KMS-11 (cell line): Measurements from ENCODE around the gene RGSL1.

Experiments
- H2AFZ ChIP-seq: fragments of 200-600 bp; sonication (generic); 2 replicates; pipeline ENCODE4 v1.6.1; 2016; ENCODE audit warnings: antibody characterized with exemption, mixed run types, low read depth
- H3K27ac ChIP-seq: fragments of 200-600 bp; sonication (generic); 2 replicates; pipeline ENCODE4 v1.6.1; 2016; ENCODE audit warnings: mild to moderate bottlenecking, mixed run types
- H3K27me3 ChIP-seq: fragments of 200-600 bp; sonication (generic); 2 replicates; pipeline ENCODE4 v1.6.1; 2017; ENCODE audit warnings: mild to moderate bottlenecking, low read depth, mixed run types, moderate library complexity; ENCODE audit not compliant: insufficient read depth
- H3K36me3 ChIP-seq: fragments of 200-600 bp; sonication (generic); 2 replicates; pipeline ENCODE4 v1.6.1; 2017; ENCODE audit warnings: mild to moderate bottlenecking, mixed run types; ENCODE audit not compliant: insufficient read depth
- H3K4me1 ChIP-seq: fragments of 200-600 bp; sonication (generic); 2 replicates; pipeline ENCODE4 v1.6.1; 2016; ENCODE audit warnings: mild to moderate bottlenecking, low read depth, mixed run types; ENCODE audit not compliant: poor library complexity, severe bottlenecking
- H3K4me2 ChIP-seq: fragments of 200-600 bp; sonication (generic); 2 replicates; pipeline ENCODE4 v1.7.0; 2016; ENCODE audit warnings: mild to moderate bottlenecking, mixed run types
- H3K4me3 ChIP-seq: fragments of 200-600 bp; sonication (generic); IDR thresholded peaks from 2 replicates; pipeline ENCODE4 v1.6.1; 2017; ENCODE audit warnings: low read depth, low read length, mixed read lengths; ENCODE audit not compliant: insufficient read depth
- H3K79me2 ChIP-seq: fragments of 200-600 bp; sonication (generic); 2 replicates; pipeline ENCODE4 v1.6.1; 2016; ENCODE audit warnings: low read depth, mixed run types; ENCODE audit not compliant: insufficient read depth
- H3K9ac ChIP-seq: fragments of 200-600 bp; sonication (generic); 2 replicates; pipeline ENCODE4 v1.6.1; 2016; ENCODE audit warnings: mild to moderate bottlenecking, mixed run types
- H4K20me1 ChIP-seq: fragments of 200-600 bp; sonication (generic); 2 replicates; pipeline ENCODE4 v1.6.1; 2016; ENCODE audit warnings: mild to moderate bottlenecking, mixed run types; ENCODE audit not compliant: insufficient read depth
- CTCF ChIP-seq: fragments of 200-600 bp; sonication (generic); conservative IDR thresholded peaks from 2 replicates; pipeline ENCODE4 v1.6.1; 2017; ENCODE audit warnings: low read depth, mild to moderate bottlenecking, antibody characterized with exemption, low read length, moderate library complexity, mixed read lengths

Gene RGSL1

DNA sequence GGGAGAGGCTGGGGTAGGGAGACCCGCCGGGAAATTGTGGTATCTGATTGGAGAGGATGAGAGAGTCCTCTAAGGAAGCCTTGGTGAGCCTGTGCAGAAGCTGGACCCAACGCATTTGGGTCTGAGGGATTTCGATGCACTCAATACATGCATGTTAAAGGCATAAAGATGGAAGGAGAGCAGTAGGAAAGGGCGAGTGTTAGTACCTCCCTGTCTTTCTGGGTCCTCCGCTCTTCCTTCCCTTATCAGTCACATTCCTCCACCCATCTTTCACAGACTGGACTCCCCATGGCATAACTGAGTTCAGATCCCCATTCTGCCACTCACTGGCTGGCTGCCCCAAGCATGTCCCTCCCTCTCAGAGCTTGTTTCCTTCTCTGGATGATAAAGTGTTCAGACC lies 147.0 kb downstream of the RGSL1 start:
- H3K4me1 ChIP-seq: peaks cover 14% of the 10 kb centered on the region
- H3K36me3 ChIP-seq: peaks cover 12% of the 10 kb centered on the region; the same call in 1 of the 2 replicates
- H3K27me3 ChIP-seq: no peaks in the 10 kb centered on the region
- no peak overlapping the region for H3K27ac ChIP-seq
- H3K4me2 ChIP-seq: no peak overlapping the region
- H3K79me2 ChIP-seq: peaks cover 11% of the 10 kb centered on the region; the same call in 1 of the 2 replicates
- TF ChIP-seq CTCF: no peak
- no peak overlapping the region for H3K9ac ChIP-seq
- no peak overlapping the region for H3K4me3 ChIP-seq
- peaks cover 20% of the 10 kb centered on the region for H4K20me1 ChIP-seq
- no peak overlapping the region for H2AFZ ChIP-seq

- Histone ChIP-seq H3K27ac (no peak overlapping the region), H3K4me3 (no peak overlapping the region), H3K4me1 (peaks cover 20% of the 10 kb centered on the region), H3K4me2 (no peak overlapping the region), H4K20me1 (peaks cover 20% of the 10 kb centered on the region), H3K27me3 (no peaks in the 10 kb centered on the region), H3K79me2 (peaks cover 24% of the 10 kb centered on the region), H3K36me3 (peaks cover 17% of the 10 kb centered on the region; the same call in 1 of the 2 replicates), H3K9ac (no peak overlapping the region), H2AFZ (no peak overlapping the region)
- TF ChIP-seq CTCF: no peak
These were observed 148.3 kb downstream of the RGSL1 start for GRCh38 chr1:182598296-182598695.

- no peak overlapping the region for H2AFZ ChIP-seq
- no peak overlapping the region for H3K4me3 ChIP-seq
- peaks cover 20% of the 10 kb centered on the region for H3K4me1 ChIP-seq
- no peak overlapping the region for H3K9ac ChIP-seq
- H3K36me3 ChIP-seq: peaks cover 17% of the 10 kb centered on the region; the same call in 1 of the 2 replicates
- H4K20me1 ChIP-seq: peaks cover 20% of the 10 kb centered on the region
- no peaks in the 10 kb centered on the region for H3K27me3 ChIP-seq
- peak; percentile 87 for TF ChIP-seq CTCF
- no peak overlapping the region for H3K4me2 ChIP-seq
- H3K79me2 ChIP-seq: peaks cover 33% of the 10 kb centered on the region
- H3K27ac ChIP-seq: no peak overlapping the region
These were observed 149.4 kb downstream of the RGSL1 start for GRCh38 chr1:182599339-182599738.

DNA sequence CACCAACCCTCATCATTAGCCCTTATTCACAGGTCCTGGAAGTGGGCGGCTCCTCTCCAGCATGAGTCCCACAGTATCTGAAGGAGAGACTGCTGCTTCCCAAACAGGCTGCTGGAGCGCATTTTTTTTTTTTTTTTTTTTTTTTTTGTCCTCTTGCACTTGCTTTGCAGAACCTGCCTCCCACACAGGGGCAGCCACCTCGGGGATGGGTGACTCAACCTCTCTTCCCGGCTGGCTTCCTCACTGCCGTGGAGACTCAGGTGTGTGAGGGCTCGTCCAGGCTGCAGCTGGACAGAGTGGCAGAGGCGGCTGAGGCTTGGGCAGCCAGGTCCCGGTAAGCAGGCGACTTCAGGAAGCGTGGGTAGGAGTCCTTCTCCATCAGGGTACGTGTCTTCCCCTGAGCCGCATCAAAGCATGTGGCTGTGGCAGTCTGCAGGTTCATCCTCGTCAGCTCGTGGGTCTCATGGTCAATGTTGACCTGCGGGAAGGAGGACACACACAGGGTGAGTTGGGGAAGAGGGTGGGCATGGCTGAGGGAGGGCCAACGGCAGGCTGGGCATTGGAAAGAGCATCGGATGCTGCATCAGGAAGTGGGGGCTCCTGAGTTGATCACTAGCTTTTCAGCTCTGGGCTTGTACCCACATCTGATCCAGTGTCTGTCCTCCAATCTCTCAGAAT lies 150.2 kb downstream of the RGSL1 start:
- H4K20me1 ChIP-seq: peaks cover 20% of the 10 kb centered on the region
- H3K4me2 ChIP-seq: no peak overlapping the region
- peaks cover 33% of the 10 kb centered on the region for H3K79me2 ChIP-seq
- peaks cover 17% of the 10 kb centered on the region; the same call in 1 of the 2 replicates for H3K36me3 ChIP-seq
- no peak overlapping the region for H3K27ac ChIP-seq
- H3K4me3 ChIP-seq: no peak overlapping the region
- H3K27me3 ChIP-seq: peaks cover 2% of the 10 kb centered on the region; the same call in 1 of the 2 replicates
- peaks cover 27% of the 10 kb centered on the region for H3K4me1 ChIP-seq
- H2AFZ ChIP-seq: no peak overlapping the region
- H3K9ac ChIP-seq: no peak overlapping the region
- TF ChIP-seq CTCF: no peak
